ENCODE data around the gene PON2.
"Not testable (repeated sequence)": the region's sequence is repeated elsewhere in the genome, so short reads cannot be mapped to it uniquely, and the experiment has no call there.

The PON2 gene

DNA sequence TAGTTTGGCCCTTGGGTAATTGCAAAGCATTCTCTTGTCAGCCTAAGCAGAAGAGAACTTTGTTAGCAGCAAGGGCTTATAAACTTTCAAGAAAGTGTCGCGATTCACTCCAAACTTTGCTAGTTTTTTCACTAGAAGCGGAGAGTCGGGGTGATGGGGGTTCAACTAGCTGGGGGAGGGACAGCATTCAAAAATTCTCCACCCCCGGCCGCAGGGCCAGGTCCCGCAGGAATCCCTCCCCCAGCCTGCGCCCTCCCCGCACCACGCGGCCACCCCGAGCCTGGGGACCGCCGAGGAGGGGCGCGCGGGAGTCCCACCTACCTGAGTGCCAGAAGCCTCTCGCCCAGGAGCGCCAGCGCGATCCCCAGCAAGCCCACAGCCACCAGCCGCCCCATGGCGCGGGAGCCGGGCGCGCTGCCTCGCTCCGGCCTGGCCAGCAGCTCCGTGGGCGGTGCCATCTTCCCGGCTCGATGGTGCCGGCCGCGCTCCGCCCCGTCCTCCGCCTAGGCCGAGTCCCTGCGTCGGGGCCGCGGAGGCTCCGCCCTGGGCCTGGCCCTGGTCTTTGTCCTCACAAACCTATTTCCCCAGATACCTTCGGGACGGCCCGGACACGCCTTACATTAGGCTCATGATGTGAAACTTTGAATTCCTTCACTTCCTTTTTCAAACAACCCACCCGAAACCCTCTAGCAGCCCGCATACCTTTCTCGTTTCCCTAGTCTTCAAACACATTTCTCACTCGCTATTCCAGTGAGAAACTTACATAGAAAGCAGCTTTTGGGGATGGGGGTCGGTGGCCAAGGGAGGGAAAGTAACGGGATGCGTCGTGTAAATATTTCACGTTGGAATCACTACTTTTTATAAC lies at the start of gene PON2:
TSS of gene PON2 (minus strand) at position 472 of the 865 bp plus-strand sequence. CDS start at position 395, 77 bp downstream.
- DNase-seq (ENCODE audit: extremely low read depth in 1 of 2, low read depth in 1 of 2) = peak in 1 of 2 donors; percentile 11

DNA sequence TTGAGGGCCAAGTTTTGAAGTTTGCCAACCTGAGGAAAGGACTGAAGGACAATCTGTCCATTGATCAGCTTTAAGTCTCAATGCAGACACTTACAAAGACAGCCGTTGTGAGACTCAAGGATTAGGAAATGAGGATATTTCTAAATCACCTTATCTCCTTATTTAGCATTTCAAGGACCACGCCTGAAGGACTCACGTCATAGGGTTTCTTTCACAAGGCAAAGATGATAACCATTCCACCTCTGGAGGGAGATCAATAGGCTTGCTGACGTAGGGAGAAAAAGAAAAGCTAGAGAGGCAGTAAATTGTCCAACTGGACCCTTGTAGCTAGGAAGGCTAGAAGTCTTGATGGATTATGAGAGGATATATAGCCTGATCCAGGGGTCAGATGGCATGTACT lies 47.6 kb upstream of the PON2 start:
- DNase-seq (ENCODE audit: extremely low read depth in 1 of 2, low read depth in 1 of 2) = no peak

DNA sequence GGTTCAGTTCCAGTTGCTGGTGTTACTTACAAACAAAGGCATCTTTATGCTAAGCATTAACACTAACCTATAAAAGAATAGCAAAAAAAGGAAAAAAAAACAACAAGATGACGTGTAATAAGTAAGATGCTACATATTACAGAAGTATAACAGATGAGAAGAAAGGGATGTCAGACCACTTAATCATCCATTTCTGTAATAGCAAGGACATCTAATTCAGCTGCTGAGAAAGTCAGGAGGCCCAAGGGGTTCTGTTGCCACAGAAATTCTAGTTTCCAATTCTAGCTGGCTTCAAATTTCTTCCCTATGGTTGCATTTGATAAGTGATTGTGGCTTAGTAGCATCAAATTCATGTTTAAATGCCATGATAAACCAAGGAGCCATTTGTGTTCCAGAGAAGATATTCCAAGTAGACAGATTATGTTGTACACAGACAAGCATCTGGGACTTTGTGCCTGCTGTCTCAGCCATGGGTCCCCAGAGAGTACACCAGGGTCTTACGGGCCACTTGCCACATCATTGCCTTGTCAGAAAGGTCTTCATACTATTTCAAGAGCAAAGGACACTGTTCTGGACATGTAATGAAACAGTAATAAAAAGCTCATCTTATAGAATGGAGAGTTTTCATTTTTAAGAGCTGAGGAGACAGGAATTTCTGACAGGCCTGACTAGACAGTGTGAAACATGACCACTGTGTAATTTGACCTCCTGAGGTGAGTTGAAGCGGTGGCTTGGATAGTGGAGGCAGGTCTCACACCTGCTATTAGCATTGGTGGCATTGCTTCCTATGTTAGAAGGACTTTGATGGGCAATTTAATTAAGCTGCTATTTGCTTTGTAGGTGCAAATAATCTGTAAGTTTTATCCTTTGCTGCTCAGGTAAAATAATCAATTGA lies 46.7 kb upstream of the PON2 start:
- DNase-seq (ENCODE audit: extremely low read depth in 1 of 2, low read depth in 1 of 2) = no peak

DNA sequence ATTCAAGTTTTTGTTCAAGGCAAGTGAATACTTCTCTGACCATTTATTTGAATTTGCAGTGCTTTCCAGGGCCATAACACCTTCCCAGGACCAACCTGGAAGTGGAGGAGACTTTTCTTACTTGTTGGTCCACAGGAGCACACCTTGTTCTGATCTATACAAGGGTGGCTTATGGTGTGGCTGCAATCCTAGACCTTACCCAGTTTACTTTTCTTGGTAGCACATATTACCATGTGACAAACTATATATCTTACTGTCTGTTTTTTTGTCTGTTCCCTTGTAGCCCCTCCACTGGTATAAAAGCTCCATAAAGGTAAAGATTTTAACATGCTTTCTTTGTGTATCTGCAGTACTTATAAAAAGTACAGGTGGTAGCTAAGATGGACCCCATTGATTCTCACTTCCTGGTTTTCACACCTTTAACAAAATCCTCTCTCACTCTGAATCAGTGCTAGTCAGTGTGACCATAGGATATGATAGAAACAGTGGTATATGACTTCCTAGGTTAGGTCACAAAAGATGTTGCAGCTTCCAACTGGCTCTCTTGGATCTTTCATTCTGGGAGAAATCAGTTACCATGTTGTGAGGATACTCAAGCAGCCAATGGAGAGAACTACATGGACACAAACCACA lies 45.3 kb upstream of the PON2 start:
- no peak for DNase-seq (ENCODE audit: extremely low read depth in 1 of 2, low read depth in 1 of 2)

DNA sequence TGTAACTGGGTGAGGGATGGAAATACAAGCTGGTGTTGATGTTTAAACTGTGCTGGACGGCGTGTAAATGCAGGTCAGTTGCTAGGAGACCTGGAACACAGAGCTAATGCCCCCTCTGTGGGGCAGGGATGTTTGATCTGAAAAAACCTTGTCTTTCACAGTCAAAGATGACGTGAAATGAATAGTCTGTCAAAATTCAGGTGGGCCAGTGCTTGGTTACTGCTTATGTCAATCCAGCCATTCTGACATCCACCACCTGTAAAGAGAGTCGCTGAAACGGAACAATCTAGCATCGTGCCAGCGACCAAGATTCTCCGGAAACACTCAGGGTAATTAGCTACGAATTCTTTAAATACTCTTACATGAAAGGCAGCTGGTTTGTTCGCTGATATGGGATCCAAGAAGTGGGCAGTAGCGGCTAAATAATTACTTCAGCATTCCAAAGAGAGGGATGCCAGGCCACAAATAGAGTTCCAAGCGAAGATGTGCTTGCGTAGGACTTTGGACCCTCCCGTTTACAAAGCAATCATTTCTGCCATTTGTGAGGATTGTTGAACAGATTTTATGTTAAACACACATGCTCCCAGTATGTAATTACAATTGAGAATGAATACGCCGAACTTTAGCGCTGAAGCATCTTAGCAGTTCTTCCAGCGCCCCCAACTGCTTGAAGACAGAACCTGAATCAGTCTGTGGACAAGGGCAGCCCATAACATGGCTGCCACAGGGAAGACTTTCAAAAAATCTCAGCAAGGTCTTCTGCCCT lies 43.6 kb upstream of the PON2 start:
- DNase-seq (ENCODE audit: extremely low read depth in 1 of 2, low read depth in 1 of 2) = no peak

DNA sequence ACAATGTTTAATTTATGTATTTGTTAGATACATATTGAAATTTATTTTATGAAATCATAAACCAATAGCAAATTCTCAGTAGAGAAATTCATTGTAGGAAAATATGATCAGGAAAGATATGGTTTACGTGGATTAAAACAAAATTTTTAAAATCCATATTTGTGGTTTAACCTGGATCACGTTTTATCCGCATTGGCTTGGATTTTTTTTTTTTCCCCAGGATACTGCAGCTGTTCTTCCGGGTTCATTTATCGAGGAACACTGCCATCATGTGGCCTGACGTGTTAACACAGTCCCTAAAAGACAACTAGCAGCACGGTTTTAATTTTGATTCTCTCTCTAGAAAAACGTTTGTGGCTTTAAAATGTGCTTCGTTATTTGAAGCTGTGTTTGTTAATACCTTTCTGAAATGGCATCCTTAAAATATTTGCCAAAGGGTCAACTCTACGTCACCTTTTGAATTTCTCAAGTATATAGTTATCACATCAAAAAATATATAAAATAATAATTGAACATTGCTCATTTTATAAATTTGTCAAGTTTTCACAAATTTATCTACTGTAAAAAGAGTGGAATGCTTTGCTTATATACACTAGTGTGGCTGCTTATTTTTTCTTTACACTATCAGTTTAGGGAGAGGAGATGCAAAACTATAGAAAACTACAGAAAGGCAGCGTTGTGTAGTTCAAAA lies 42.2 kb upstream of the PON2 start:
- peak; percentile 4 to 20 for DNase-seq (ENCODE audit: extremely low read depth in 1 of 2, low read depth in 1 of 2)

DNA sequence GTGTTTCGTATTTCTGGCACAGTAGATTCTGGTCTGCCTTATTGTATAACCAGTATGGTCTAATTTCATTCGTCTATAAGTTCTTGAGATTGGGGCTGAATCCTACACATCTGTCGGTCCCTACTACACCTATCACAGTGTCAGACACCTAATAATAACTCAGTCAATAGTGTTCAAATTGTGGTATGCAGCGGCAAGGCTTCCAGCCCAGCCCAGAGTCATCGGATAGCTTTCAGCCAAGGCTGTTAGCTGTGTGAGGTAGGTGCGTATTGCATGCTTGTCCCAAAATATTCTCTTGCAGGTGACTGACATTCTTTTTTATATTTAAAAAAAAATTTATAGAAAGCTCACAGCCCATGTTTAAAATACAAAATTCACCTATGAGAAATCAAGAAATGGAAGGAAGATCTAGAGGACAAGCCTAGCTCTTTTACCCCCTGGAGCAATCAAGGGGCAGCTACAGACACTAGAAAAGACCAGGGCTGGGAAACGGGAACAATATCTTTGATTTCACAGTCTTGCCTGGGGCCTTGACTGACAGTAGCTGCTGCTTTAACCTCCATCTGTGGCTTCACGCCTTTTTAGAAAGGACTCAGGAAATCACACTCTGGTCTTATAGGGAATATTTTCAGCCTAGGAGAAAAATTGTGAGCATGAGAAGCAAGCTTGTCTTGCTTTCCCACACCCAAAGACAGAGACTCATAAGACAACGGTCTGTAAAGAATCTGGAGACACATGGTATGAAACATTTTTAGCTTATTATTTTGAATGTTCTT lies 41.4 kb upstream of the PON2 start:
- DNase-seq (ENCODE audit: extremely low read depth in 1 of 2, low read depth in 1 of 2) = no peak

DNA sequence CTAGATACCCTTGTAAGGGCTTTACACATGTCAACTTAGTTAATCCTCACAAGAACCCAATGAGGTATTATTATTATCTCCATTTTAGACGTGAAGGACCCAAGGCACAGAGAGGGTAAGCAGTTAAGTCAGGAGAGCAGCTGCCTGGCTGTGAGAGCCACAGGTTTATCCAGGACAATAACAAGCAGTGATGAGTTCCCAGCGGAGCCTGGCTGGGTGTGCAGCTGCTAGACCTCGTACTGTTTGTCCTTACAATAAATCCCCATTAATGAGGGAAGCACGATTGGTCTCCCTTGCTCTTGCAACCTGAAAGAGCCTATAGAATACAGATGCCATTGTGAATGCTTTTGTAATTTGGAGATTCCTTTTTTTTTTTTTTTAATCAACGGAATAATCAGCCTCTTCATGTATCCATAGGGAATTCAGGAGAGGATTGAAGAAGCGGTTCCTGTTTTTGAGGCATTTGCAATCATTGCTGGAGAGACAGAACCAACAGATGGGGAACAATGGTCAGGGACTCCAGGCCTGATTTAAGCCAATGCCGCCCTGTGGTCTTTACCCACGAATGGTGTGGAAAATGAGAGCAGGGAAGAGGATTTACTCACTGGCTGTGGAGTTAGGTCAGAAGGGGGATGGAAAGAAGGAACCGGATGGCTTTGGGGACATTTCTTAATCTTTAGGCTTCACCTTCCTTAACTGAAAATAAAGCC lies 38.6 kb upstream of the PON2 start:
- no peak for DNase-seq (ENCODE audit: extremely low read depth in 1 of 2, low read depth in 1 of 2)

DNA sequence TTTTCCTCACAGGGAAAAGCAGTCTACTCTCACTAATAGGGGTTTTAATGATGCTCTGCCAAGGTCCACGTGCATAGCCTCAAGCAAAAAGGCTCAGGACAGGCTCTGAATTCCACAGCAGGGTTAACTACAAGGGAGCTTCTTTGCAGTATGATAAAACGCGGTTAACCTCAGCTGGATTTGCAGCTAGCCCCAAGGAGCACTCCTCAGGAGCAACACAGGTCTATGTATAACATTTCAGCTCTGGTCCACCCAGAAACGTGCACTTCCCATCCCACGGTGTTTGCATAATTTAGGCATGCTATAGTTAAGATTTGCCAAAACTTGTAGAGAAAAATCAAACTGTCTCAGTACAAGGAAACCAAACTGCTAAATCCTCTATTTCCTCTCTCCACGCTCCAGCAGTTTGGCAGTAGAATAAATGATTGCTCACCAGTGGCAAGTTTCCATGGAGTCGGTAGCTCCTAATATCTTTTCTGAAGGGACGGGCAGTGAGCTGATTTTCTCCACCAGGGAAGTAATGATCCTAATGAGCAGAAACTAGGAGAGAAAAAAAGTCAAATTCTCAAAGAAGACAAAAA lies 37.8 kb upstream of the PON2 start:
- DNase-seq (ENCODE audit: extremely low read depth in 1 of 2, low read depth in 1 of 2) = no peak

DNA sequence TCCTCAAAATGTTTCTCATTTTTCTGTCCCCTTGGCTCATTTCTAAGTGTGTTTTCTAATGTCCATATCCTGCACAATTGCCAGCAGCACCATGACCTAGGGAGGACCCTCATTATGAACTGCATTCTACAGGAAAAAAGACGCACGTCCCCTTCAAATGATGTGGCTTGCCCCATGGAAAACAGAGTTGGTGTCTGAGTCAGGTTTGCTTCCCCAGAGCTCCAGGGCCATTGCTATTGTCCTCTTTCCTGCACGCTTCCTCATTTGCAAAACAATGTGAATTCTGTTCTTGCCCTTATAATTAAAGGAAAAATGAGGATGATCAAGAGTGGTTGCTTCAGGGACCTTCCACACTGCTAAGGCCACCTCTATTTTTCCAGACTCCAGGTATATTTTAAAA lies 36.2 kb upstream of the PON2 start:
- DNase-seq (ENCODE audit: extremely low read depth in 1 of 2, low read depth in 1 of 2) = no peak

DNA sequence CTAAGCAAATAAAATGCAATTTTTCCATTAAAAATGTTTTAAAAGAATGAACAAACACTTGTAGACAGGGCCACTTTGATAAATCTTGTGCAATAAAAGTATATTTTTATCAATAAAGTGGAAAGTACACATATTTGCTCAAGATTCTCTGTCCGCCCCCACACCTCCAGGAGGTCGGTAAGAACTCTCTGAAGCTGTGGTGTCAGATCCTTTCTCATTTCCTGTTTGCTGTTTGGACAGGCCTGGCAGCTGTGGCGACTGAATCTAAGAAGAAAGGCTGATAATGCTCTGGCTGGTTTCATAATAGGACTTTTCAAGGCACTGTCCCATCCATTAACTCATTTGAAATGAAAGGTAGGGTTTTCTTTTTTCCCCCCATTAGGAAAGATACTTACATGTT lies 35.6 kb upstream of the PON2 start:
- DNase-seq (ENCODE audit: extremely low read depth in 1 of 2, low read depth in 1 of 2) = no peak

DNA sequence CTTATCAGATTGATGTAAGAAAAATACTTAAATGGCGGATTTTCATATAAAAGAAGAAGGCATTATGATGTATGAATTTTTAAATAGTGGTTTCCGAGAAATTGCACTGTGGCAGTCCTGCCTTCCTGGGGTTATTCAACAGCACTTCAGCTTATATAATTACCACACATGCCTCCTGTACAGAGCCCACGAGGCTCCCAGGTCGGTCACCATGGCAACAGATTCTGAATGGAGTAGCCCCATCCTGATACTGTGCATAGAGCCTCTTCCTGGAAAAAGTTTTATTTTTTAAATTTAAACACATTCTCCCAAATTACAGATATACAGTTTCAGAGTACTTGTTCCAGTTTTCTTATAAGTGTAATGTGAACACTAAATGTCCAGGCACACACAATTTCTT lies 35.0 kb upstream of the PON2 start:
- no peak for DNase-seq (ENCODE audit: extremely low read depth in 1 of 2, low read depth in 1 of 2)

DNA sequence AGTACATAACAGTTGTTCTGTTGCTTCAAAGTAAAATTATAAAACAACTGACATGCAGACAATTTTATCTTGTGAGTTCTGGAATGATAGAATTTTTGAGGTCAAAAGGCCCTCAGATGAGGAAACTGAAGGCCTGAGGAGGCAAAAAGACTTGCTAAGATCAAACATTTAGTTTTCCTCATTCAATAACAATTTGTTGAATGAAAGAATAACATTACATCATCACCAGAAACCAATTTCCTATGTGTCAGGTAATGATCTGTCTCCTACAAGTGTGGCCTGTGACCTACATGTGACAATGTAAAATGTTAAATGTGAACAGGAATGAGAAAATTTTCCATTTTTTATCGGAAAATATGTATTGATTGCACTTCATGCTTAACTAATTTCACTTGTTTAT lies 34.4 kb upstream of the PON2 start:
- no peak for DNase-seq (ENCODE audit: extremely low read depth in 1 of 2, low read depth in 1 of 2)

DNA sequence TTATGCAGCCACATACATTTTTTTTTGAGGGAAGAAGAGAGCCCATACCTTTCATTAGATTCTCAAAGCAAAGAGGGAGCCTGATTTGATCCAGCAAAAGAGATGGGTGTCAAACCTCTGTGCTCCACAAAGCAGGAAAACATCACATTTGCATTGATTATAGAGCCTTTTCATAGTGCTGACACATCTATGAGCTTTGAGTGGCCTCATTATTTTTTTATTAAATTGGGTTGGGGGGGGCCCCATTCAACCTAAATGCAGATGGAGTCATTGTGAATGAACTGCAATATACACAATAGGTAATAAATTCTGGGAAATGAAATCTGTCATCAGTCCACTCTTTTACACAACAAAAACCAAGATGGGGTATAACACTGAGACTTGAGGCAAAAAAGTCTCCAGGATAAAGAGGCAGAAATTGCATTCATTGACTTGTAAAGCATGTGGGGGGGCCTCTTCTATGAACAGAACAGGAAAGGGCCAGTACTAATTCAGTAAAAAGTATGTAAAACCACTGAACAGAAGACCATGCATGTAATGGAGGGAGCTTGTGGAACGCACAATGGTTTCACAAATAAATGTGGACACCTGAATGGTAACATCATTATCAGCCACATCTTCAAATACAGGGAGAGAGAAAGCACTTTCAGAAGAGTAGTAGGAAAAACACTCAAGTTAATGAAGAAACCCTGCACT lies 33.2 kb upstream of the PON2 start:
- no peak for DNase-seq (ENCODE audit: extremely low read depth in 1 of 2, low read depth in 1 of 2)

DNA sequence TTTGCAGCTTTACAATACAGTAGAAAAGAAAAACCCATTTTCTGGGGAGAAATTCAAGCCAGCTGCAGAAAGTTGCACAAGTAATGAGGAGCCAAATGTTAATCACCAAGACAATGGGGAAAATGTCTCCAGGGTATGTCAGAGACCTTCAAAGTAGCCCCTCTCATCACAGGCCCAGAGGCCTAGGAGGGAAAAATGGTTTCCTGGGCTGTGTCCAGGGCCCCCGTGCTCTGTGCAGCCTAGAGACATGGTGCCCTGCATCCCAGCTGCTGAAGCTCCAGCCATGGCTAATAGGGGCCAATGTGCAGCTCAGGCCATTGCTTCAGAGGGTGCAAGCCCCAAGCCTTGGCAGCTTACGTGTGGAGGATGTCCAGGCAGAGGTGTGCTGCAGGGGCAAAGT lies 25.8 kb upstream of the PON2 start:
- not testable (repeated sequence) for DNase-seq (ENCODE audit: extremely low read depth in 1 of 2, low read depth in 1 of 2)

DNA sequence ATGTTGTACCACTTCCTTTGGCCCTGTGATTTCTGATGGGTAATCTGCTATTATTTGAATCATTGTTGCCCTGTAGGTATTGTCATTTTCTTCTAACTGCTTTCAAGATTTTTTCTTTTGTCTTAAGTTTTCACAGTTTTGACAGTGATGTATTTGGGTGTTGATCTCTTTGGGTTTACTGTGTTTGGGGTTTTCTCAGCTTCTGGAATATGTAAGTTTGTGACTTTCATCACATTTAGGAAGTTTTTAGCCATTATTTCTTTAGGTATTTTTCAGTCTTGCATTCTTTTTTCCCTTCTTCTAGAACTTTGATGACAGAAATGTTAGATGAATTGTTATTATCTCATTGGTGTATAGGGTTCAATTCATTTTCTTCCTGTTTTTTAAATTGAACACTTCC lies 23.1 kb upstream of the PON2 start:
- DNase-seq (ENCODE audit: extremely low read depth in 1 of 2, low read depth in 1 of 2) = no peak

DNA sequence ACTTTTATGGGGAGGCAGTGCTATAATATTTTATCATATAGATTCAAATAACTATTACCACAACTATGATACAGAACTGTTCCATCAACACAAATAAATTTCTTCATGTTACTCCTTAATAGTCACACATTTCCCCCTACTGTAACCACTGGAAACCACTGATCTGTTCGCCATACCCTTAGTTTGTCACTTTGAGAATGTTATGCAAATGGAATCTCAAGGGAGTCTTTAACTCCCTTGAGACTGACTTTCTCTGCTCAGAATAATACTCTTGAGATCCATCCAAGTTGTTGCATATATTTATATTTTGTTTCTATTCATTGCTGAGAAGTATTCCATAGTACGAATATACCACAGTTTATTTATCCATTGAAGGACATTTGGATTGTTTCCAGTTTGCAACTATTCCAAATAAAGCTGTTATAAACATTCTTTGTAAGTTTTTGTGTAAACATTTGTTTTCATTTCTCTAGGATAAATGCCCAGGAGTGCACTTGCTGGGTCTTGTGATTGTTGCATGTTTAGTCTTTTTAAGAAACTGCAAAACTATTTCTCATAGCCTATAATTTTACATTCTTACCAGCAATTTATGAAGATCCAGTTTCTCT lies 19.7 kb upstream of the PON2 start:
- no peak for DNase-seq (ENCODE audit: extremely low read depth in 1 of 2, low read depth in 1 of 2)

Measured in activated CD8-positive, alpha-beta memory T cell treated with anti-CD3 and anti-CD28 coated beads for 1 hour (primary cell).